Testis (tissue), 3 donors: ENCODE results near the gene DPF3. TPM values are rescaled to one million over a fixed set of nuclear protein-coding genes. Genes with fewer than 3 reads are reported as not detected.

Experiments used
- DNase-seq: peaks from one replicate; pipeline ENCODE4 v3.0.0-alpha.2; 2019
- H3K27ac ChIP-seq, 2 donors: fragments of 200-600 bp; sonication (generic); one replicate each; pipeline ENCODE4 v1.5.1; 2019
- H3K27me3 ChIP-seq: fragments of 200-600 bp; sonication (generic); one replicate; pipeline ENCODE4 v1.5.1; 2019
- H3K36me3 ChIP-seq: fragments of 200-600 bp; sonication (generic); one replicate; pipeline ENCODE4 v1.5.1; 2017; ENCODE audit warnings: low read depth; ENCODE audit errors: missing control alignments
- H3K4me1 ChIP-seq: fragments of 200-600 bp; sonication (generic); one replicate; pipeline ENCODE4 v1.5.1; 2019
- H3K4me3 ChIP-seq, 2 donors: fragments of 200-600 bp; sonication (generic); one replicate each; pipeline ENCODE4 v1.5.1; 2017 to 2019
- H3K9me3 ChIP-seq: fragments of 200-600 bp; sonication (generic); one replicate; pipeline ENCODE4 v1.5.1; 2017
- POLR2A ChIP-seq: fragments of 450-650 bp; IDR thresholded peaks from one replicate; pipeline ENCODE4 v1.6.1; 2017; ENCODE audit warnings: antibody characterized with exemption, mild to moderate bottlenecking, moderate library complexity
- WGBS, 2 donors: methylation state at CpG; one replicate each; pipeline ENCODE4 v1.1.5; 2018; 5-methylcytosine and 5-hydroxymethylcytosine counted together
- intact Hi-C: fragments of 100-400 bp; cut with DNase I; formaldehyde crosslinking; loops from one replicate; pipeline ENCODE4 v1.15.1; 2023; ENCODE audit warnings: low total_unique reads
- polyA plus RNA-seq: library from polyadenylated mRNA; stranded (reverse); fragments of 350-450 nt; fragmentation: Illumina TruSeq; extraction: RNeasy Lipid Tissue Mini Kit (QIAGEN cat#74804); gene quantifications from one replicate; pipeline ENCODE4 v1.2.3, GENCODE V29; 2014; ENCODE audit warnings: low read depth, low replicate concordance; ENCODE audit not compliant: insufficient read depth
- total RNA-seq, 2 donors: library from RNA; depleted of rRNA; stranded (reverse); fragments of >200 nt; gene quantifications; one replicate each; pipeline ENCODE4 v1.2.3, GENCODE V29; 2016
- TF ChIP-seq, protein P1 (sequence below), 3 experiments: fragments of 450-650 bp in 2 of 3; fragments of 200-600 bp in 1 of 3; sonication (generic) in 1 of 3; IDR thresholded peaks; one replicate each; pipeline ENCODE4 v1.5.1; 2016 to 2019; ENCODE audit warnings: antibody characterized with exemption in 3 of 3, mild to moderate bottlenecking in 2 of 3, moderate library complexity in 1 of 3

Gene DPF3
- total and polyA plus RNA-seq, 3 donors from 2014 or later, result 14.6 to 41.6 (median 26.4) TPM

DNA sequence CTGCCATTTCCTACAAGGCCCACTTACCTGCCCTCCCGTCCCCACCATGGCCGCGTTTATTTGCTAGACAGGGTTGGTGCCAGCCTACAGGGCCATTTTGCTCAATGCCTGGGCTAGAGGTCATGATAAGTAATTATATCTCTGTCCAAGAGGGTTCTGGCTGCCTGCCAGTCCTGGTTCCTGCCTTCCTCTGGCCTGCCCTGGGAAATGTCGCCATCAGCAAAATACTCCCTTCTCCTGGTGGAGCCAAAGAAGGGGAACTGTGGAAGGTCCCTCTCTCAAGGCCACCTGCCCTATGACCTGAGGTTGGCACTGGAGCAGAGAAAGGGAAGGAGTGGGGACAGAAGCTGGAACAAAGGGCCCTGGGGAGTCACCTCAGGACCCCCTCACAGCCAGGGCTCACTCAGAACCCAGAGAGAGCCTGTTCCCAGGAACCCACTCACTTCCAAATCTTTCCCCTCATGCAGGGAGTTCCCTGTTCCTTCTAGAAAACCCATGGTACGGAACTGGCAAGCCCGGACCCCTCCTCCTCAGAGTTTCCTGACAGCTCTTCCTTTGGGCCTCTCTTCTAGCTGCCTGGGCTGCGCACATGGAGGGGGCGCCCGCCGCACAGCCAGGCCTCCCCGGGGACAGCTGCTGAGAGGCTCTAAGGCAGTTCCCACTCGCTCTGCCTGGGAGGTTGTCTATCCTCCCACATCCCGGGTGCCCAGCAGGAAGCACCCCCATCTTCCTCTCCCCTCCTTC lies 280.5 kb downstream of the DPF3 start:
- H3K27ac ChIP-seq, result peak overlapping the region in 1 of 2 donors; percentile 9
- intact Hi-C loops, result no loop called here

DNA sequence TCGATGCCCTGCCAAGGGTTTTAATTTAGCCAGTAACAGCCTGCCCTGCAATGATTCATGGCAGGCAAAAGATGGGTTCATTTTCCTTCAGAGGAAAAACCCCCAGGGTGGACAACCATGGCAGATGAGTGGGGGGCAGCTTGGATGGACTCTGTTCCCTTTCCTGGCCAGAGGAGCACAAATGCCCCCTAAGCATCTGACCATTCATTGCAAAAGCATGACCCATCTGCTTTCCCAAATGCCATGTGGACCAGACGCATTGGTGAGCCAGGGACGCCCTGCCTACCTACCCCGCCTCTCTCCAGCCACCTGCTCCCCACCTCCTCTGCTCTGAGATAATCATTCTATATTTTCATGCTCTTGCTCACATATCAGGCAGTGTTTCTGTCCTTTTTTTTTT lies 281.9 kb downstream of the DPF3 start:
- H3K27me3 ChIP-seq, result no peaks in the 10 kb centered on the region
- TF ChIP-seq, protein P1, sequence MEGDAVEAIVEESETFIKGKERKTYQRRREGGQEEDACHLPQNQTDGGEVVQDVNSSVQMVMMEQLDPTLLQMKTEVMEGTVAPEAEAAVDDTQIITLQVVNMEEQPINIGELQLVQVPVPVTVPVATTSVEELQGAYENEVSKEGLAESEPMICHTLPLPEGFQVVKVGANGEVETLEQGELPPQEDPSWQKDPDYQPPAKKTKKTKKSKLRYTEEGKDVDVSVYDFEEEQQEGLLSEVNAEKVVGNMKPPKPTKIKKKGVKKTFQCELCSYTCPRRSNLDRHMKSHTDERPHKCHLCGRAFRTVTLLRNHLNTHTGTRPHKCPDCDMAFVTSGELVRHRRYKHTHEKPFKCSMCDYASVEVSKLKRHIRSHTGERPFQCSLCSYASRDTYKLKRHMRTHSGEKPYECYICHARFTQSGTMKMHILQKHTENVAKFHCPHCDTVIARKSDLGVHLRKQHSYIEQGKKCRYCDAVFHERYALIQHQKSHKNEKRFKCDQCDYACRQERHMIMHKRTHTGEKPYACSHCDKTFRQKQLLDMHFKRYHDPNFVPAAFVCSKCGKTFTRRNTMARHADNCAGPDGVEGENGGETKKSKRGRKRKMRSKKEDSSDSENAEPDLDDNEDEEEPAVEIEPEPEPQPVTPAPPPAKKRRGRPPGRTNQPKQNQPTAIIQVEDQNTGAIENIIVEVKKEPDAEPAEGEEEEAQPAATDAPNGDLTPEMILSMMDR (IDR thresholded peaks at IDR 0.05), result no peak
- no peak for TF ChIP-seq POLR2A
- H3K4me1 ChIP-seq, result peaks cover 30% of the 10 kb centered on the region
- intact Hi-C loops, result no loop called here
- H3K4me3 ChIP-seq, result no peak overlapping the region
- H3K27ac ChIP-seq, result no peak overlapping the region
- WGBS, 2 donors, result 93 to 99% methylated on average over 4 of the region's 4 CpGs
- no peak for DNase-seq
- no peaks in the 10 kb centered on the region for H3K9me3 ChIP-seq
- no peaks in the 10 kb centered on the region for H3K36me3 ChIP-seq

More for the DNA sequence above, 280.5 kb downstream of the DPF3 start:
- no peak overlapping the region for H3K4me3 ChIP-seq
- no peaks in the 10 kb centered on the region for H3K9me3 ChIP-seq
- TF ChIP-seq POLR2A, result no peak
- TF ChIP-seq, protein P1 (IDR thresholded peaks at IDR 0.05), result no peak
- no peaks in the 10 kb centered on the region for H3K27me3 ChIP-seq
- 53 to 60% methylated on average over 9 to 13 of the region's 13 CpGs for WGBS, 2 donors
- peak; percentile 90 for DNase-seq
- H3K36me3 ChIP-seq, result no peaks in the 10 kb centered on the region
- peaks cover 42% of the 10 kb centered on the region for H3K4me1 ChIP-seq

DNA sequence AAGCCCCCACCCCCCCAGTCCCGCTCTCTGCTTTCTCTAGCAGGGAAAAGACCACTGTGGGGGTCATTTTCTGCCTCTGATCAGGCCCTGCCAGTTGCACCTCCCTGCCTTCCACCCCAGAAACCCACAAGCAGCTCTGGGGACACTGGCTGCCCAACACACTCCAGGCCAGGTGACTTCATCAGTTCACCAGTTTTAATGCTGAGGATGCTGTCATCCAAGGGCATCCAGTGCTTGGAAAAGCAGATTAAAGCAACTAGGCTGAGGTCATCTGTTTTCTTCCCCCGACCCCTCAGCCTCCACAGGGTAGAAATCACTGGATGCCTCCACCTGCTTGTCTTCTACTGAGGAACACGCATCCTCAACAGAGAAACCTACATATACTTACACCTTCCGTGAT lies 282.4 kb downstream of the DPF3 start:
- H3K4me1 ChIP-seq, result peaks cover 25% of the 10 kb centered on the region
- no peak for DNase-seq
- H3K36me3 ChIP-seq, result no peaks in the 10 kb centered on the region
- TF ChIP-seq, protein P1 (IDR thresholded peaks at IDR 0.05), result no peak
- TF ChIP-seq POLR2A, result no peak
- H3K27ac ChIP-seq, result no peak overlapping the region
- no peaks in the 10 kb centered on the region for H3K9me3 ChIP-seq
- H3K4me3 ChIP-seq, result no peak overlapping the region
- WGBS, 2 donors, result 97% methylated on average over 3 to 4 of the region's 4 CpGs
- no peaks in the 10 kb centered on the region for H3K27me3 ChIP-seq
- intact Hi-C loops, result no loop called here

DNA sequence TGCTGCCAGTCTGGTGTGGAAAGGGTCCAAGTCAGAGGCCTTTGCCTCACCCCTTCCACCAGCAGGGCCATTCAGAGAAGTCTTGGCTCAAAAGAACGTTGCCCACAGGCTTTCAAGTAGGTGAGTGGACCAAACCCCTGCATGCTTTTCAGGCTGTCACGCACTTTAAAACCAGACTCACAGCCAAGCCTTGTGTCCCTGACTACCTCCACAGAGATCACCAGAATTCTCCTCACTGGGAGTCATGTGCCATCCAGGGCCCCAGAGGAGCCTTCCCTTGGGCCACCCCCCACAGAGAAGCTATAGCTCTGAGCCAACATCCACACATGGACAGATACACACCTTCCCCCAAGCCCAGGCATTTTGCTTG lies 283.1 kb downstream of the DPF3 start:
- Histone ChIP-seq H3K4me3 (no peak overlapping the region), H3K27ac (no peak overlapping the region), H3K27me3 (no peaks in the 10 kb centered on the region), H3K4me1 (peaks cover 20% of the 10 kb centered on the region), H3K36me3 (no peaks in the 10 kb centered on the region), H3K9me3 (no peaks in the 10 kb centered on the region)
- no peak for DNase-seq
- intact Hi-C loops, result no loop called here
- no peak for TF ChIP-seq POLR2A
- TF ChIP-seq, protein P1 (IDR thresholded peaks at IDR 0.05), result no peak
- 91% methylated on average over 2 of the region's 2 CpGs; no CpG with 5 or more reads in 1 of the 2 donors for WGBS, 2 donors
